H1 (cell line): ENCODE measurements around the gene PLK1. TPM values are rescaled to one million over a fixed set of nuclear protein-coding genes. Genes with fewer than 3 reads are reported as not detected.

Experiments used
- CTCF ChIA-PET: fragments of 300-600 bp; sonication (Branson Sonifier 250); formaldehyde crosslinking; loops from one replicate; lab custom pipeline; 2021; ENCODE audit not compliant: partially characterized antibody; lab: Charles Lee
- POLR2A ChIA-PET: fragments of 300-600 bp; sonication (Branson Sonifier 250); formaldehyde crosslinking; loops from one replicate; lab custom pipeline; 2021; ENCODE audit warnings: inconsistent platforms; ENCODE audit not compliant: partially characterized antibody; lab: Charles Lee
- DNase-seq, 2 experiments: peaks; one replicate each; pipeline versions ENCODE4 v3.0.0 to v3.0.0-alpha.2; 2010 to 2022; ENCODE audit warnings: low spot score in 2 of 2, low read depth in 1 of 2, mixed read lengths in 1 of 2
- FAIRE-seq: peaks from 2 replicates; lab custom pipeline; 2011; peaks lifted over from hg19 to GRCh38; lab: Jason Lieb, UNC
- H2AFZ ChIP-seq: 2 replicates; pipeline ENCODE4 v1.8.1; 2012; ENCODE audit warnings: low read length, inconsistent platforms
- H2AK5ac ChIP-seq: 2 replicates; pipeline ENCODE4 v1.6.1; 2013; ENCODE audit warnings: low read depth, low read length
- H2BK120ac ChIP-seq: replicated peaks from 2 replicates; pipeline ENCODE3; 2013; ENCODE audit warnings: low read depth, low read length, inconsistent platforms
- H2BK12ac ChIP-seq: 2 replicates; pipeline ENCODE4 v1.6.1; 2013; ENCODE audit warnings: low read depth, low read length
- H2BK15ac ChIP-seq: 2 replicates; pipeline ENCODE4 v1.6.1; 2013; ENCODE audit warnings: low read length
- H2BK20ac ChIP-seq: 2 replicates; pipeline ENCODE4 v1.6.1; 2013; ENCODE audit warnings: low read length
- H2BK5ac ChIP-seq: 2 replicates; pipeline ENCODE4 v1.6.1; 2013; ENCODE audit warnings: low read depth, low read length
- H3K14ac ChIP-seq: 2 replicates; pipeline ENCODE4 v1.6.1; 2013; ENCODE audit warnings: inconsistent platforms; ENCODE audit not compliant: insufficient read length
- H3K18ac ChIP-seq: 2 replicates; pipeline ENCODE4 v1.6.1; 2013; ENCODE audit warnings: low read length; ENCODE audit errors: extremely low read depth
- H3K23ac ChIP-seq: 2 replicates; pipeline ENCODE4 v1.6.1; 2013; ENCODE audit warnings: inconsistent platforms; ENCODE audit not compliant: insufficient read length
- H3K23me2 ChIP-seq: 2 replicates; pipeline ENCODE4 v1.6.1; 2013; ENCODE audit warnings: low read depth, low read length
- H3K27ac ChIP-seq: 2 replicates; pipeline ENCODE4 v1.6.1; 2011; ENCODE audit warnings: low read depth, low read length, inconsistent platforms
- H3K27me3 ChIP-seq, 4 experiments: replicated peaks in 1 of 4; 1 replicate in 1 of 4; 2 replicates in 3 of 4; pipeline versions ENCODE4 v1.6.1 to v1.8.1; 2011 to 2013; ENCODE audit warnings: low read length in 3 of 4, mild to moderate bottlenecking in 3 of 4, inconsistent platforms in 2 of 4, mixed read lengths in 2 of 4, moderate library complexity in 1 of 4; ENCODE audit not compliant: control insufficient read depth in 3 of 4, insufficient read depth in 3 of 4; ENCODE audit errors: extremely low read depth in 1 of 4
- H3K36me3 ChIP-seq, 4 experiments: 2 replicates each; pipeline versions ENCODE4 v1.6.1 to v1.8.1; 2011 to 2013; ENCODE audit warnings: mild to moderate bottlenecking in 4 of 4, low read length in 3 of 4, moderate library complexity in 2 of 4, control low read depth in 1 of 4, inconsistent platforms in 1 of 4; ENCODE audit not compliant: insufficient read depth in 4 of 4, control insufficient read depth in 2 of 4
- H3K4ac ChIP-seq: replicated peaks from 2 replicates; pipeline ENCODE3; 2013; ENCODE audit warnings: low read length, low read depth, mixed read lengths, inconsistent platforms; ENCODE audit not compliant: insufficient read length
- H3K4me1 ChIP-seq, 4 experiments: replicated peaks in 1 of 4; 1 replicate in 1 of 4; 2 replicates in 3 of 4; pipeline versions ENCODE4 v1.6.1 to v1.8.1; 2011 to 2013; ENCODE audit warnings: low read length in 3 of 4, inconsistent platforms in 2 of 4, mixed read lengths in 1 of 4; ENCODE audit not compliant: insufficient read depth in 4 of 4, control insufficient read depth in 3 of 4
- H3K4me2 ChIP-seq, 2 experiments: 2 replicates each; pipeline versions ENCODE4 v1.6.1 to v1.8.1; 2011 to 2013; ENCODE audit warnings: low read depth in 2 of 2, low read length in 2 of 2, control low read depth in 1 of 2, inconsistent platforms in 1 of 2, mild to moderate bottlenecking in 1 of 2; ENCODE audit not compliant: insufficient read depth in 1 of 2
- H3K4me3 ChIP-seq, 4 experiments: fragments of 200-600, 300-600 bp in 1 of 4; sonication (generic), shearing (Covaris generic), sonication (Bioruptor Twin) in 1 of 4; 2 replicates each; pipeline versions ENCODE4 v1.5.1 to v1.8.1; 2011 to 2016; ENCODE audit warnings: low read length in 4 of 4, low read depth in 3 of 4, control low read depth in 2 of 4, inconsistent platforms in 2 of 4, mild to moderate bottlenecking in 2 of 4, mixed read lengths in 1 of 4, moderate library complexity in 1 of 4; ENCODE audit not compliant: insufficient read depth in 2 of 4; ENCODE audit errors: extremely low read depth in 1 of 4
- H3K56ac ChIP-seq: replicated peaks from 2 replicates; pipeline ENCODE3; 2013; ENCODE audit warnings: low read depth, mild to moderate bottlenecking, mixed read lengths, low read length, inconsistent platforms; ENCODE audit not compliant: insufficient read length
- H3K79me1 ChIP-seq: 2 replicates; pipeline ENCODE4 v1.6.1; 2013; ENCODE audit warnings: low read depth, low read length, control low read depth
- H3K79me2 ChIP-seq, 2 experiments: 2 replicates each; pipeline versions ENCODE4 v1.6.1 to v1.8.1; 2012 to 2013; ENCODE audit warnings: low read length in 2 of 2, mild to moderate bottlenecking in 2 of 2, inconsistent platforms in 1 of 2; ENCODE audit not compliant: insufficient read depth in 2 of 2, control insufficient read depth in 1 of 2
- H3K9ac ChIP-seq, 4 experiments: replicated peaks in 1 of 4; 1 replicate in 1 of 4; 2 replicates in 3 of 4; pipeline versions ENCODE4 v1.6.1 to v1.8.1; 2011 to 2013; ENCODE audit warnings: low read depth in 3 of 4, low read length in 3 of 4, control low read depth in 2 of 4, mild to moderate bottlenecking in 2 of 4, moderate library complexity in 2 of 4, inconsistent platforms in 1 of 4; ENCODE audit errors: extremely low read depth in 1 of 4
- H3K9me3 ChIP-seq, 2 experiments: 2 replicates each; pipeline versions ENCODE4 v1.6.1 to v1.8.1; 2012 to 2013; ENCODE audit warnings: mild to moderate bottlenecking in 2 of 2, moderate library complexity in 2 of 2, control low read depth in 1 of 2, inconsistent platforms in 1 of 2, low read depth in 1 of 2, low read length in 1 of 2, mixed read lengths in 1 of 2; ENCODE audit not compliant: insufficient read depth in 2 of 2
- H4K20me1 ChIP-seq, 2 experiments: replicated peaks in 1 of 2; 2 replicates each; pipeline versions ENCODE3 to v1.8.1; 2011 to 2013; ENCODE audit warnings: inconsistent platforms in 2 of 2, low read length in 2 of 2, mild to moderate bottlenecking in 1 of 2; ENCODE audit not compliant: insufficient read depth in 2 of 2, control insufficient read depth in 1 of 2
- H4K5ac ChIP-seq: 2 replicates; pipeline ENCODE4 v1.6.1; 2013; ENCODE audit warnings: low read length, low read depth, mixed read lengths, inconsistent platforms; ENCODE audit not compliant: insufficient read length
- H4K8ac ChIP-seq: 2 replicates; pipeline ENCODE4 v1.8.0; 2013; ENCODE audit warnings: mild to moderate bottlenecking, moderate library complexity, low read length, inconsistent platforms; ENCODE audit not compliant: insufficient read depth; ENCODE audit errors: extremely low read depth
- H4K91ac ChIP-seq: replicated peaks from 2 replicates; pipeline ENCODE3; 2013; ENCODE audit warnings: low read length, mixed read lengths, inconsistent platforms; ENCODE audit not compliant: insufficient read length
- BRCA1 ChIP-seq: IDR thresholded peaks from 2 replicates; pipeline ENCODE4 v1.6.1; 2012; ENCODE audit warnings: low read depth, low read length, improper control_type of control experiment
- FOSL1 ChIP-seq: IDR thresholded peaks from 2 replicates; pipeline ENCODE4 v1.6.1; 2011; ENCODE audit warnings: mild to moderate bottlenecking, low read depth, low read length, moderate library complexity; ENCODE audit not compliant: insufficient read depth
- JUND ChIP-seq: IDR thresholded peaks from 2 replicates; pipeline ENCODE4 v1.6.1; 2011; ENCODE audit warnings: mild to moderate bottlenecking, improper control_type of control experiment, low read length
- NRF1 ChIP-seq: IDR thresholded peaks from 2 replicates; pipeline ENCODE4 v1.6.1; 2011; ENCODE audit warnings: mild to moderate bottlenecking, low read depth, low read length, improper control_type of control experiment
- SP2 ChIP-seq: IDR thresholded peaks from 2 replicates; pipeline ENCODE4 v1.6.1; 2012; ENCODE audit warnings: mild to moderate bottlenecking, low read length, inconsistent platforms
- SUZ12 ChIP-seq: fragments of 200-600 bp; sonication (generic); IDR thresholded peaks from 2 replicates; pipeline ENCODE4 v1.6.1; 2012; ENCODE audit warnings: mild to moderate bottlenecking, inconsistent platforms, low read length, moderate library complexity, mixed read lengths
- WGBS, 2 experiments: shearing (Covaris generic) in 1 of 2; methylation state at CpG; one replicate each; pipeline versions ENCODE4 v1.1.6 to v1.1.7; 2013 to 2015; ENCODE audit warnings: low lambda C conversion rate in 2 of 2, mixed read lengths in 2 of 2, inconsistent platforms in 1 of 2, low coverage in 1 of 2, missing lambda C conversion rate in 1 of 2; ENCODE audit not compliant: insufficient replicate concordance in 2 of 2, insufficient coverage in 1 of 2, insufficient read length in 1 of 2; ENCODE audit errors: extremely low coverage in 1 of 2, missing lambda C conversion rate in 1 of 2; 5-methylcytosine and 5-hydroxymethylcytosine counted together
- polyA plus RNA-seq, 7 experiments: library from polyadenylated mRNA; depleted of rRNA in 3 of 7; stranded (reverse) in 5 of 7; unstranded in 2 of 7; fragments of >200 nt in 5 of 7; fragments of 200-250 nt in 2 of 7; gene quantifications; 1 replicate in 5 of 7; 2 replicates in 1 of 7; 4 replicates in 1 of 7; pipeline versions ENCODE4 v1.2.1 to v1.2.3, GENCODE V29; 2011 to 2013; ENCODE audit warnings: missing spikeins in 2 of 7, mixed read lengths in 2 of 7
- total RNA-seq: library from RNA; stranded (reverse); fragmentation: NEBNext Ultra II Directional; extraction: Animal tissue kit (Norgen Biotek cat#: 25700); gene quantifications from 2 replicates; pipeline ENCODE4 v1.2.1, GENCODE V29; 2021

Gene PLK1
- total and polyA plus RNA-seq, 2 of the 8 experiments (the other 6 are each of a cell fraction or from before 2014, with no cell fraction given), result 127 to 139 TPM

DNA sequence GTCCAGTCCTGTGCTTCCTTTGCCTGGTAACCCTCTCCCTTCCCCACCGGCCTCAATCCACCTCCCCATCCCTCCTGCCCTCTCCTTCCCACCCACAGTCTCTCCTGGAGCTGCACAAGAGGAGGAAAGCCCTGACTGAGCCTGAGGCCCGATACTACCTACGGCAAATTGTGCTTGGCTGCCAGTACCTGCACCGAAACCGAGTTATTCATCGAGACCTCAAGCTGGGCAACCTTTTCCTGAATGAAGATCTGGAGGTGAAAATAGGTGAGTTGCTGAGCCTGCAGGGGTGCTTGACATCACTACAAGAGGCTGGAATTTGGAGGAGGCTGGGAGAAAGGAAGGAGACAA is 1.3 kb downstream of the PLK1 start:
- H3K23ac ChIP-seq, result no peak overlapping the region
- H3K9ac ChIP-seq, result peak overlapping the region in 3 of 4 experiments; percentile 85 to 90 (median 86); a peak in 6 of 7 replicates
- H2BK120ac ChIP-seq, result no peak overlapping the region
- no peak overlapping the region for H3K14ac ChIP-seq
- H3K56ac ChIP-seq, result no peak overlapping the region
- H3K4ac ChIP-seq, result no peak overlapping the region
- POLR2A ChIA-PET, result interaction anchor here (1.0 to 13.1 kb wide), 9 partner anchors 12 to 171 kb away, joined by 3 to 230 read pairs (median 9); partner anchors contain the start of genes DCTN5, NDUFAB1 and PALB2
- H3K9me3 ChIP-seq, result no peaks in the 10 kb centered on the region
- H3K4me1 ChIP-seq, result peaks cover 2 to 8% (median 7%) of the 10 kb centered on the region in 4 experiments; a peak in 4 of 7 replicates
- peaks cover 27 to 46% (median 33%) of the 10 kb centered on the region in 4 experiments for H3K36me3 ChIP-seq
- no peak overlapping the region for H2AK5ac ChIP-seq
- H3K18ac ChIP-seq, result no peak overlapping the region
- no peaks in the 10 kb centered on the region for H3K27me3 ChIP-seq
- H2AFZ ChIP-seq, result no peak overlapping the region
- 41% methylated on average over 6 of the region's 6 CpGs; no CpG with 5 or more reads in 1 of the 2 experiments for WGBS, 2 experiments
- FAIRE-seq, result no peak
- peak overlapping the region; percentile 90 to 94 for H3K4me2 ChIP-seq
- H2BK20ac ChIP-seq, result no peak overlapping the region
- no peak overlapping the region for H2BK15ac ChIP-seq
- TF ChIP-seq JUND, result no peak
- TF ChIP-seq NRF1, result no peak
- no peak for TF ChIP-seq FOSL1
- no peak for TF ChIP-seq BRCA1
- TF ChIP-seq SP2, result no peak
- no peak for TF ChIP-seq SUZ12
- no peak overlapping the region for H4K91ac ChIP-seq
- H3K4me3 ChIP-seq, result peak overlapping the region; percentile 96 to 99 (median 98)
- H2BK12ac ChIP-seq, result no peak overlapping the region
- H3K79me1 ChIP-seq, result peaks cover 20% of the 10 kb centered on the region
- DNase-seq, result no peak
- H3K79me2 ChIP-seq, result peaks cover 16 to 39% of the 10 kb centered on the region in 2 experiments
- no peak overlapping the region for H3K27ac ChIP-seq
- H2BK5ac ChIP-seq, result peak overlapping the region; percentile 95
- CTCF ChIA-PET, result interaction anchor here (1.3 to 4.7 kb wide), 3 partner anchors 14 to 180 kb away, joined by 3 to 43 read pairs (median 5); no protein-coding TSS in a partner anchor
- peaks cover 11% of the 10 kb centered on the region; the same call in 1 of the 2 replicates for H3K23me2 ChIP-seq
- H4K5ac ChIP-seq, result no peak overlapping the region
- peaks cover 3 to 14% of the 10 kb centered on the region in 2 experiments for H4K20me1 ChIP-seq
- H4K8ac ChIP-seq, result no peak overlapping the region
